AG04450 (cell line): ENCODE results near the gene NHSL2. TPM values are rescaled to one million over a fixed set of nuclear protein-coding genes. Genes with fewer than 3 reads are reported as not detected.

ENCODE experiments used
- CTCF ChIA-PET: fragments of 300-600, 350-600 bp; formaldehyde crosslinking; extraction: SDS; loops from one replicate; lab custom pipeline; 2022; ENCODE audit warnings: antibody characterized with exemption, inconsistent platforms; lab: Charles Lee
- POLR2A ChIA-PET: fragments of 350-600 bp; formaldehyde crosslinking; extraction: SDS; loops from one replicate; lab custom pipeline; 2021; ENCODE audit warnings: antibody characterized with exemption, inconsistent platforms; lab: Yijun Ruan, JAX
- DNase-seq: peaks from one replicate; pipeline ENCODE4 v3.0.0-alpha.2; 2011; ENCODE audit warnings: low read depth, low spot score
- H3K27ac ChIP-seq: one replicate; pipeline ENCODE4 v1.5.1; 2012; ENCODE audit warnings: low read depth, low read length, control low read depth
- H3K27me3 ChIP-seq: one replicate; pipeline ENCODE4 v1.6.0; 2012; ENCODE audit warnings: low read length; ENCODE audit not compliant: control insufficient read depth, insufficient read depth
- H3K4me3 ChIP-seq: 2 replicates; pipeline ENCODE4 v1.5.1; 2011; ENCODE audit warnings: mild to moderate bottlenecking, low read depth, low read length, control low read depth
- H3K9me3 ChIP-seq: 2 replicates; pipeline ENCODE4 v1.5.1; 2012; ENCODE audit warnings: low read length; ENCODE audit not compliant: control insufficient read depth, insufficient read depth
- CTCF ChIP-seq: IDR thresholded peaks from 2 replicates; pipeline ENCODE4 v1.5.1; 2011; ENCODE audit warnings: low read depth, low read length, control low read depth, inconsistent platforms
- polyA plus RNA-seq: library from polyadenylated mRNA; depleted of rRNA; stranded (reverse); fragments of >200 nt; gene quantifications from 2 replicates; pipeline ENCODE4 v1.2.3, GENCODE V29; 2011

The NHSL2 gene
- polyA plus RNA-seq, 1 experiment = 3.0 TPM

- no peak for DNase-seq
- TF ChIP-seq CTCF = no peak
- ChIA-PET CTCF (interaction anchor here (1.2 kb wide), 1 partner anchor 47 kb away, joined by 3 read pairs; no protein-coding TSS in a partner anchor), POLR2A (no interaction called here)
- Histone ChIP-seq H3K27ac (no peak overlapping the region), H3K9me3 (no peaks in the 10 kb centered on the region), H3K27me3 (no peaks in the 10 kb centered on the region), H3K4me3 (no peak overlapping the region)
Observed at GRCh38 chrX:72045141-72045540, 134.5 kb downstream of the NHSL2 start.

- ChIA-PET CTCF (interaction anchor here (1.2 kb wide), 1 partner anchor 47 kb away, joined by 3 read pairs; no protein-coding TSS in a partner anchor), POLR2A (no interaction called here)
- no peak for TF ChIP-seq CTCF
- no peak for DNase-seq
- H3K27ac ChIP-seq = no peak overlapping the region
- no peak overlapping the region for H3K4me3 ChIP-seq
- H3K27me3 ChIP-seq = no peaks in the 10 kb centered on the region
- H3K9me3 ChIP-seq = no peaks in the 10 kb centered on the region
Observed at GRCh38 chrX:72045552-72046277, 135.1 kb downstream of the NHSL2 start.

GRCh38 chrX:72046447-72046846, 135.8 kb downstream of the NHSL2 start:
- no peak overlapping the region for H3K27ac ChIP-seq
- no peaks in the 10 kb centered on the region for H3K9me3 ChIP-seq
- no peak overlapping the region for H3K4me3 ChIP-seq
- CTCF ChIA-PET = no interaction called here
- no peaks in the 10 kb centered on the region for H3K27me3 ChIP-seq
- no peak for DNase-seq
- no peak for TF ChIP-seq CTCF
- POLR2A ChIA-PET = no interaction called here

- DNase-seq = no peak
- Histone ChIP-seq H3K4me3 (no peak overlapping the region), H3K27me3 (no peaks in the 10 kb centered on the region), H3K9me3 (no peaks in the 10 kb centered on the region), H3K27ac (no peak overlapping the region)
- POLR2A ChIA-PET = no interaction called here
- CTCF ChIA-PET = no interaction called here
- TF ChIP-seq CTCF = 0 out of 2 replicates have a peak, but pooled peaks have one; percentile 5
Observed at GRCh38 chrX:72048510-72049455, 138.1 kb downstream of the NHSL2 start.

GRCh38 chrX:72050011-72050410, 139.4 kb downstream of the NHSL2 start:
- CTCF ChIA-PET = no interaction called here
- POLR2A ChIA-PET = no interaction called here

More at GRCh38 chrX:72050011-72050410, 139.4 kb downstream of the NHSL2 start:
- Histone ChIP-seq H3K4me3 (no peak overlapping the region), H3K27me3 (no peaks in the 10 kb centered on the region), H3K9me3 (no peaks in the 10 kb centered on the region), H3K27ac (no peak overlapping the region)
- no peak for TF ChIP-seq CTCF
- DNase-seq = no peak
